Upper lobe of left lung (tissue), 6 donors: ENCODE results near the gene CEACAM20. TPM values are rescaled to one million over a fixed set of nuclear protein-coding genes. Genes with fewer than 3 reads are reported as not detected.

Experiments
- ATAC-seq, 2 donors: fragments of 200-7000 bp; cut with Tn5 transposase; one replicate each; pipeline ENCODE4 v1.9.1; 2022; ENCODE audit warnings: mild to moderate bottlenecking in 2 of 2, moderate library complexity in 2 of 2; ENCODE audit not compliant: low FRiP score in 2 of 2
- DNase-seq, 2 donors: peaks; one replicate each; pipeline ENCODE4 v3.0.0-alpha.2; 2019 to 2020
- H3K27ac ChIP-seq, 4 donors: fragments of 200-600 bp; sonication (generic); one replicate each; pipeline ENCODE4 v1.5.1; 2016 to 2019
- H3K27me3 ChIP-seq, 4 donors: fragments of 200-600 bp; sonication (generic); one replicate each; pipeline ENCODE4 v1.5.1; 2017 to 2019
- H3K36me3 ChIP-seq, 4 donors: fragments of 200-600 bp; sonication (generic); one replicate each; pipeline ENCODE4 v1.5.1; 2016 to 2019
- H3K4me1 ChIP-seq, 4 donors: fragments of 200-600 bp; sonication (generic); one replicate each; pipeline ENCODE4 v1.5.1; 2018 to 2019
- H3K4me3 ChIP-seq, 4 donors: fragments of 200-600 bp; sonication (generic); one replicate each; pipeline ENCODE4 v1.5.1; 2017 to 2019; ENCODE audit warnings: mild to moderate bottlenecking in 2 of 4, moderate library complexity in 1 of 4
- H3K9me3 ChIP-seq, 4 donors: fragments of 200-600 bp; sonication (generic); one replicate each; pipeline ENCODE4 v1.5.1; 2018 to 2019
- EP300 ChIP-seq, 4 donors: sonication (generic); formaldehyde crosslinking; IDR thresholded peaks; one replicate each; pipeline ENCODE4 v1.5.1; 2017; ENCODE audit warnings: antibody characterized with exemption in 4 of 4, control low read depth in 2 of 4
- POLR2A ChIP-seq, 4 donors: fragments of 450-650 bp; IDR thresholded peaks; one replicate each; pipeline ENCODE4 v1.5.1; 2016 to 2017; ENCODE audit warnings: antibody characterized with exemption in 4 of 4, mild to moderate bottlenecking in 2 of 4
- POLR2AphosphoS5 ChIP-seq, 2 donors: sonication (generic); formaldehyde crosslinking; IDR thresholded peaks; one replicate each; pipeline ENCODE4 v1.5.1; 2017; ENCODE audit warnings: antibody characterized with exemption in 2 of 2
- WGBS, 2 donors: methylation state at CpG; one replicate each; pipeline ENCODE4 v1.1.5; 2017 to 2018; 5-methylcytosine and 5-hydroxymethylcytosine counted together
- total RNA-seq, 6 donors: library from RNA; depleted of rRNA in 4 of 6; stranded (reverse); fragments of >200 nt in 4 of 6; gene quantifications; one replicate each; pipeline versions ENCODE4 v1.1.0 to v1.2.1, GENCODE V29; 2016 to 2021
- TF ChIP-seq, protein P1 (sequence below), 6 experiments: fragments of 450-650 bp in 4 of 6; fragments of 200-600 bp in 2 of 6; sonication (generic) in 2 of 6; IDR thresholded peaks; one replicate each; pipeline ENCODE4 v1.5.1; 2016 to 2019; ENCODE audit warnings: antibody characterized with exemption in 6 of 6
- donor health status: DM: no; HTN: no; CAD: no; lungs with moderate emphysema.
- donor health status: DM: no; HTN: yes; CAD: no; lungs with severe emphysema.

The CEACAM20 gene
- total RNA-seq, 6 donors from 2014 or later: not detected

DNA sequence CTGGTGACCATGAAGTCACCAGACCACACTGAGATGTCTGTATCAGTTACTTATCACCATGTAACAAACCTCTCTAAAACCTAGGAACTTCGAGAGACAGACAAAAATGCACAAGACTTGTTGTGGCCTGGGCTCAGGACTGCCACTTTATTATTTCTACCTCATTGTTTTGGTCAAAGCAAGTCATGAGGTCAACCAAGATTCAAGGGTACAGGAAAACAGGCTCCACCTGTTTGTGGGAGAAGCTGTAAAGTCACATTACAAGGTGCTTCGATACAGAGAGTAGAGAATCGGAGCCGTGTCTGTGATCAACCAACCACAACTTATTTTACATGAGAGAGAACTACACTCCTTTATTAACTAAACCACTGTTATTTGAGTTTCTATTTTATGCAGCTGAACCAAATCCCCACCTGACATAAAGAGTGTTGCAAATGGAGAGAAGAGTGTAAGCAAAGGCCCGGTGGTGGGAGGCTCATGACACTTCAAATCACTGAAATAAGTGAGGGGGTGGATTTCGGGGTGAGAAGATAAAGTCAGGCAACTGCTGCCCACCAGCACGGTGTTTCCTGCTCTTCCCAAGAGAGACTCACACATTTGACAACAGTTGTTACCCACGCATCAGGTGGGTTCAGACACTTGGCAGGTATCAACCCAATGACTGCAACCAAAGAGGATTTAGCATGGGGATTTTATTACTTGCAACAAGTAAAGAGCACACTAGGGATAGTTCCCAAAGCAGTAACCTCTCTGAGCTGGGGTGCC lies 44.9 kb upstream of the CEACAM20 start:
- 82 to 88% methylated on average over 8 of the region's 8 CpGs for WGBS, 2 donors
- Histone ChIP-seq H3K9me3 (no peaks in the 10 kb centered on the region), H3K27me3 (no peaks in the 10 kb centered on the region), H3K4me1 (no peaks in the 10 kb centered on the region), H3K4me3 (no peak overlapping the region), H3K36me3 (no peaks in the 10 kb centered on the region), H3K27ac (no peak overlapping the region)
- ATAC-seq (no peak), DNase-seq (no peak)
- TF ChIP-seq POLR2A (IDR thresholded peaks at IDR 0.05): no peak
- TF ChIP-seq, protein P1, sequence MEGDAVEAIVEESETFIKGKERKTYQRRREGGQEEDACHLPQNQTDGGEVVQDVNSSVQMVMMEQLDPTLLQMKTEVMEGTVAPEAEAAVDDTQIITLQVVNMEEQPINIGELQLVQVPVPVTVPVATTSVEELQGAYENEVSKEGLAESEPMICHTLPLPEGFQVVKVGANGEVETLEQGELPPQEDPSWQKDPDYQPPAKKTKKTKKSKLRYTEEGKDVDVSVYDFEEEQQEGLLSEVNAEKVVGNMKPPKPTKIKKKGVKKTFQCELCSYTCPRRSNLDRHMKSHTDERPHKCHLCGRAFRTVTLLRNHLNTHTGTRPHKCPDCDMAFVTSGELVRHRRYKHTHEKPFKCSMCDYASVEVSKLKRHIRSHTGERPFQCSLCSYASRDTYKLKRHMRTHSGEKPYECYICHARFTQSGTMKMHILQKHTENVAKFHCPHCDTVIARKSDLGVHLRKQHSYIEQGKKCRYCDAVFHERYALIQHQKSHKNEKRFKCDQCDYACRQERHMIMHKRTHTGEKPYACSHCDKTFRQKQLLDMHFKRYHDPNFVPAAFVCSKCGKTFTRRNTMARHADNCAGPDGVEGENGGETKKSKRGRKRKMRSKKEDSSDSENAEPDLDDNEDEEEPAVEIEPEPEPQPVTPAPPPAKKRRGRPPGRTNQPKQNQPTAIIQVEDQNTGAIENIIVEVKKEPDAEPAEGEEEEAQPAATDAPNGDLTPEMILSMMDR (IDR thresholded peaks at IDR 0.05): no peak
- TF ChIP-seq EP300 (IDR thresholded peaks at IDR 0.05): no peak
- no peak for TF ChIP-seq POLR2AphosphoS5 (IDR thresholded peaks at IDR 0.05)

DNA sequence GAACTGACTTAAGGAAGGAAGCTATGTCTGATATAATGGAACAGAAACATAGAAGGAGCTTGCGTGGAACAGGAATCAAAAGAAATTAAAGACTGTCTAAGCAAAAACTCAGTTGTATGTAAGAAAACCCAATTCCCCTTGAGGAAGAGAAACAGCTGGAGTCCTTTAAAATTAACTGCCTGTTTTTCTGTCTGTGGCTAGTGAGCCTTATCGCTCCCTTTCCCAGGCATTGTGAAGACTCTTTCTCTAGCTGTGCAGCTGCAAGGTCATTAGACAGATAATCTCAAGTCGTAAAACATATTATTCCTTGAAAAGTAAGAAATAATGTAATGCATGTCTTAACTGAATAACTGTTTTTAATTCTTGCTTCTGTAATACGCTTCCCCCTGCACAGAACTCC lies 44.2 kb upstream of the CEACAM20 start:
- Histone ChIP-seq H3K4me3 (no peak overlapping the region), H3K9me3 (no peaks in the 10 kb centered on the region), H3K27ac (no peak overlapping the region), H3K4me1 (no peaks in the 10 kb centered on the region), H3K36me3 (no peaks in the 10 kb centered on the region), H3K27me3 (no peaks in the 10 kb centered on the region)
- WGBS, 2 donors: 79 to 84% methylated on average over 4 of the region's 4 CpGs
- TF ChIP-seq POLR2AphosphoS5 (IDR thresholded peaks at IDR 0.05): no peak
- no peak for TF ChIP-seq EP300 (IDR thresholded peaks at IDR 0.05)
- TF ChIP-seq, protein P1 (IDR thresholded peaks at IDR 0.05): no peak
- no peak for TF ChIP-seq POLR2A (IDR thresholded peaks at IDR 0.05)
- DNase-seq (no peak), ATAC-seq (no peak)

DNA sequence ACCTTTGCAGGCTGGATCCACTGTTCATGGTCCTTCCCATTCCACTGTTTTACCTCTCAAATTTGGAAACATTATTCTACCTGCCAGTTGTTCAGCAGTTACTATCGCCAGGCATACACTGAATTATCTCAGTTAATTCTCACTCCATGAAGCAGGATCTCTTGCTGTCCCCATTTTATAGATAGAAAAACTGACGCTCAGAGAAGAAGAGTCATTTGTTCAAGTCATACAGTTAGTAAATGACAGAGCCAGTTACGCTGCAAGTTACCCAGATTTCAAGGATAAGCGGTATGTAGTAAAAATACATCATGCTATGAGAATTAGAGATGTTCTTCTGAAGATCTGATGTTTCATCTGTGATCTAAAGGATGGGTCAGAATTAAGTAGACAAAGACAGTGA lies 43.7 kb upstream of the CEACAM20 start:
- Histone ChIP-seq H3K4me1 (no peaks in the 10 kb centered on the region), H3K27me3 (no peaks in the 10 kb centered on the region), H3K9me3 (no peaks in the 10 kb centered on the region), H3K27ac (no peak overlapping the region), H3K36me3 (no peaks in the 10 kb centered on the region), H3K4me3 (no peak overlapping the region)
- no peak for ATAC-seq
- DNase-seq: no peak
- 90 to 92% methylated on average over 4 of the region's 4 CpGs for WGBS, 2 donors
- no peak for TF ChIP-seq POLR2AphosphoS5 (IDR thresholded peaks at IDR 0.05)
- TF ChIP-seq, protein P1 (IDR thresholded peaks at IDR 0.05): no peak

DNA sequence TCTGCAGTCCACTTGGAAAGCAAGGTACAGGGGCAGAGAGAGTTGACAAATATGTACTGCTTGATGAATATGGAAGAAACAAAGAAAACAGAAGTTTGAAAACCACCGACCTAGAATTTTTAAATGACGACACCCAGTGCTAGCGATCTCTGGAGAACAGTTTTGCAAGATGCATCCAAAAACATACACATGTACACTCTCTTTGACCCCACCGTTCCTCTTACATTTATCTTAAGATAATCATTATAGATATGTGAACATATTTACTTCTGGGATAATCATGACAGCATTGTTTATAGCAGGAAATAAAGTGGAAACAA lies 43.1 kb upstream of the CEACAM20 start:
- H3K4me1 ChIP-seq: no peaks in the 10 kb centered on the region
- H3K4me3 ChIP-seq: no peak overlapping the region
- H3K9me3 ChIP-seq: no peaks in the 10 kb centered on the region
- no peak overlapping the region for H3K27ac ChIP-seq
- DNase-seq (no peak), ATAC-seq (no peak)
- no peaks in the 10 kb centered on the region for H3K27me3 ChIP-seq
- H3K36me3 ChIP-seq: no peaks in the 10 kb centered on the region
- TF ChIP-seq EP300 (IDR thresholded peaks at IDR 0.05) (no peak), POLR2A (IDR thresholded peaks at IDR 0.05) (no peak), POLR2AphosphoS5 (IDR thresholded peaks at IDR 0.05) (no peak)
- TF ChIP-seq, protein P1 (IDR thresholded peaks at IDR 0.05): no peak
- WGBS, 2 donors: 37 to 44% methylated on average over 4 of the region's 4 CpGs
